K562 (cell line): ENCODE measurements around the gene ZNF516. TPM values are rescaled to one million over a fixed set of nuclear protein-coding genes. Genes with fewer than 3 reads are reported as not detected.

Experiments used
- ATAC-seq: fragments of 200-7000 bp; cut with Tn5 transposase; 3 replicates; pipeline ENCODE4 v1.9.1; 2020; ENCODE audit warnings: moderate library complexity
- BruUV-seq: library from RNA; stranded (reverse); fragments of 400-500 nt; replicated peaks from 2 replicates; lab custom pipeline; 2021; lab: Mats Ljungman, UMichigan
- CTCF ChIA-PET: fragments of 300-600 bp; formaldehyde crosslinking; extraction: SDS; loops from one replicate; lab custom pipeline; 2021; ENCODE audit warnings: low intra/inter-chr PET ratio; lab: Yijun Ruan, JAX
- POLR2A ChIA-PET: fragments of 300-600, 350-650 bp; sonication (Branson Sonifier 250); formaldehyde crosslinking; extraction: SDS; loops from one replicate; lab custom pipeline; 2021; ENCODE audit warnings: antibody characterized with exemption, inconsistent platforms; lab: Yijun Ruan, JAX
- DNase-seq, 4 experiments: peaks; one replicate each; pipeline versions ENCODE4 v3.0.0 to v3.0.0-alpha.2; 2011 to 2018; ENCODE audit warnings: low spot score in 3 of 4, mixed read lengths in 3 of 4; ENCODE audit errors: extremely low read depth in 1 of 4
- FAIRE-seq: peaks from 2 replicates; lab custom pipeline; 2011; peaks lifted over from hg19 to GRCh38; lab: Jason Lieb, UNC
- H2AFZ ChIP-seq: 2 replicates; pipeline ENCODE4 v1.6.0; 2011; ENCODE audit warnings: low read depth, low read length, control low read depth, inconsistent platforms
- H3K27ac ChIP-seq: fragments of 200-600 bp; 3 replicates; pipeline ENCODE4 v1.8.0; 2011; ENCODE audit warnings: low read depth, mild to moderate bottlenecking, control low read depth, inconsistent platforms, low read length, moderate library complexity, mixed read lengths; ENCODE audit errors: extremely low read depth
- H3K27me3 ChIP-seq, 2 experiments: fragments of 300-600 bp in 1 of 2; 2 replicates in 1 of 2; 3 replicates in 1 of 2; pipeline versions ENCODE4 v1.6.0 to v1.8.0; 2011; ENCODE audit warnings: inconsistent platforms in 2 of 2, low read length in 2 of 2, mild to moderate bottlenecking in 1 of 2, mixed read lengths in 1 of 2, moderate library complexity in 1 of 2; ENCODE audit not compliant: control insufficient read depth in 2 of 2, insufficient read depth in 2 of 2
- H3K36me3 ChIP-seq: fragments of 300-600 bp; 3 replicates; pipeline ENCODE4 v1.8.0; 2011; ENCODE audit warnings: mild to moderate bottlenecking, low read length, inconsistent platforms; ENCODE audit not compliant: control insufficient read depth, insufficient read depth
- H3K4me1 ChIP-seq, 2 experiments: fragments of 200-600 bp in 1 of 2; replicated peaks in 1 of 2; 2 replicates in 1 of 2; 3 replicates in 1 of 2; pipeline versions ENCODE4 v1.5.1 to v1.8.0; 2011; ENCODE audit warnings: inconsistent platforms in 2 of 2, low read length in 2 of 2, mild to moderate bottlenecking in 1 of 2, mixed read lengths in 1 of 2, moderate library complexity in 1 of 2; ENCODE audit not compliant: control insufficient read depth in 2 of 2, insufficient read depth in 2 of 2
- H3K4me2 ChIP-seq: 2 replicates; pipeline ENCODE4 v1.6.1; 2011; ENCODE audit warnings: low read length, control low read depth, inconsistent platforms, mixed read lengths; ENCODE audit not compliant: insufficient read depth
- H3K4me3 ChIP-seq: fragments of 200-600 bp; sonication (generic), shearing (Covaris generic); 2 replicates; pipeline ENCODE4 v1.5.1; 2016; ENCODE audit warnings: control low read depth, inconsistent platforms
- H3K79me2 ChIP-seq: fragments of 200-600 bp; 3 replicates; pipeline ENCODE4 v1.8.0; 2011; ENCODE audit warnings: low read length, inconsistent platforms; ENCODE audit not compliant: control insufficient read depth, insufficient read depth
- H3K9ac ChIP-seq, 2 experiments: 2 replicates each; pipeline versions ENCODE4 v1.6.0 to v1.6.1; 2011; ENCODE audit warnings: low read depth in 2 of 2, low read length in 2 of 2, control low read depth in 1 of 2, inconsistent platforms in 1 of 2, mild to moderate bottlenecking in 1 of 2, mixed read lengths in 1 of 2; ENCODE audit not compliant: insufficient read depth in 1 of 2
- H3K9me1 ChIP-seq: one replicate; pipeline ENCODE4 v1.6.0; 2011; ENCODE audit warnings: inconsistent platforms, mild to moderate bottlenecking, low read length, moderate library complexity; ENCODE audit not compliant: control insufficient read depth, insufficient read depth
- H3K9me3 ChIP-seq: replicated peaks from 2 replicates; pipeline ENCODE4 v1.5.1; 2011; ENCODE audit warnings: low read depth, low read length, inconsistent platforms; ENCODE audit not compliant: control insufficient read depth, insufficient read depth
- H4K20me1 ChIP-seq: replicated peaks from 2 replicates; pipeline ENCODE4 v1.6.1; 2011; ENCODE audit warnings: low read length, inconsistent platforms, mixed read lengths; ENCODE audit not compliant: control insufficient read depth, insufficient read depth
- BHLHE40 ChIP-seq: IDR thresholded peaks from 2 replicates; pipeline ENCODE4 v1.6.1; 2011; ENCODE audit warnings: low read length, improper control_type of control experiment
- CBFB ChIP-seq: sonication (generic); formaldehyde crosslinking; IDR thresholded peaks from 2 replicates; pipeline ENCODE4 v1.4.0; 2020; ENCODE audit warnings: mild to moderate bottlenecking, missing genetic modification reagents
- E2F3 ChIP-seq: fragments of 250-450 bp; sonication (Bioruptor Pico); IDR thresholded peaks from 2 replicates; pipeline ENCODE4 v1.4.0; 2020; ENCODE audit warnings: mild to moderate bottlenecking
- FOXP1 ChIP-seq: sonication (generic); formaldehyde crosslinking; IDR thresholded peaks from 2 replicates; pipeline ENCODE4 v1.8.0; 2022; ENCODE audit warnings: mild to moderate bottlenecking, missing genetic modification reagents
- HMG20A ChIP-seq: fragments of 450-650 bp; formaldehyde crosslinking; conservative IDR thresholded peaks from 2 replicates; pipeline ENCODE4 v1.4.0; 2020; ENCODE audit warnings: mild to moderate bottlenecking, mixed read lengths
- HOXB6 ChIP-seq: fragments of 250-450 bp; sonication (Bioruptor Pico); IDR thresholded peaks from 2 replicates; pipeline ENCODE4 v1.5.1; 2022; ENCODE audit warnings: mild to moderate bottlenecking, borderline replicate concordance
- MBD2 ChIP-seq: sonication (generic); IDR thresholded peaks from 2 replicates; pipeline ENCODE4 v1.6.1; 2016; ENCODE audit warnings: low read depth, borderline replicate concordance
- MCM3 ChIP-seq: fragments of 450-650 bp; IDR thresholded peaks from 2 replicates; pipeline ENCODE4 v1.6.1; 2016
- MYNN ChIP-seq, 2 experiments: sonication (generic); formaldehyde crosslinking in 1 of 2; IDR thresholded peaks; 2 replicates each; pipeline versions ENCODE4 v1.5.0 to v1.6.1; 2016 to 2020; ENCODE audit warnings: antibody characterized with exemption in 1 of 2, missing genetic modification reagents in 1 of 2
- NFE2L1 ChIP-seq: fragments of 450-650 bp; IDR thresholded peaks from 2 replicates; pipeline ENCODE4 v1.6.1; 2016; ENCODE audit warnings: missing genetic modification characterization, low read depth, mild to moderate bottlenecking, missing compliant biosample characterization, moderate library complexity, borderline replicate concordance
- NUFIP1 ChIP-seq: fragments of 450-650 bp; IDR thresholded peaks from 2 replicates; pipeline ENCODE4 v1.6.1; 2018; ENCODE audit not compliant: partially characterized antibody
- PCBP2 ChIP-seq: fragments of 200-400 bp; formaldehyde crosslinking; IDR thresholded peaks from 2 replicates; pipeline ENCODE4 v1.6.1; 2018; ENCODE audit warnings: low read length, low read depth, mild to moderate bottlenecking, moderate library complexity; ENCODE audit not compliant: poor library complexity, severe bottlenecking
- PHF21A ChIP-seq: fragments of 450-650 bp; IDR thresholded peaks from 2 replicates; pipeline ENCODE4 v1.6.1; 2017; ENCODE audit warnings: low read depth, borderline replicate concordance
- PRPF4 ChIP-seq: fragments of 200-400 bp; formaldehyde crosslinking; IDR thresholded peaks from one replicate; pipeline ENCODE4 v1.6.1; 2017; ENCODE audit warnings: low read length, low read depth, mild to moderate bottlenecking; ENCODE audit not compliant: insufficient read depth, poor library complexity, severe bottlenecking
- SMAD1 ChIP-seq: fragments of 150-350 bp; IDR thresholded peaks from 2 replicates; pipeline ENCODE4 v1.6.1; 2014; ENCODE audit warnings: low read length, low read depth; ENCODE audit not compliant: partially characterized antibody
- TGIF2 ChIP-seq: sonication (generic); formaldehyde crosslinking; IDR thresholded peaks from 2 replicates; pipeline ENCODE4 v1.8.1; 2022; ENCODE audit warnings: mild to moderate bottlenecking, missing genetic modification reagents, moderate library complexity
- ZNF217 ChIP-seq: sonication (generic); formaldehyde crosslinking; IDR thresholded peaks from 2 replicates; pipeline ENCODE4 v1.8.0; 2022; ENCODE audit warnings: mild to moderate bottlenecking, missing genetic modification reagents
- ZNF354B ChIP-seq: fragments of 250-450 bp; sonication (Bioruptor Pico); IDR thresholded peaks from 2 replicates; pipeline ENCODE4 v1.4.0; 2020
- whole genome bisulfite sequencing: fragments of 100-300 bp; shearing (Covaris generic); methylation state at CpG from one replicate; pipeline ENCODE4 v1.1.6; 2016; ENCODE audit warnings: low coverage, mixed read lengths; ENCODE audit not compliant: insufficient coverage; ENCODE audit errors: missing lambda C conversion rate; 5-methylcytosine and 5-hydroxymethylcytosine counted together
- in situ Hi-C: fragments of 300-500 bp; cut with MboI; formaldehyde crosslinking; loops from 4 replicates; pipeline ENCODE4 v1.15.0; 2018; ENCODE audit warnings: inconsistent platforms, mixed read lengths
- intact Hi-C: fragments of 100-400 bp; cut with micrococcal nuclease; formaldehyde crosslinking; loops from 2 replicates; pipeline ENCODE4 v1.14.2; 2022
- polyA plus RNA-seq, 8 experiments: library from polyadenylated mRNA; depleted of rRNA in 4 of 8; stranded (reverse) in 5 of 8; unstranded in 3 of 8; fragments of >200 nt; fragmentation: Nextera tagmentation in 2 of 8; fragmentation: Illumina TruSeq in 1 of 8; extraction: Ambion mirVana in 2 of 8; extraction: Trizol in 1 of 8; gene quantifications; 2 replicates each; pipeline versions ENCODE4 v1.2.1 to v1.2.3, GENCODE V29; 2011 to 2014; ENCODE audit warnings: inconsistent platforms in 1 of 8, missing spikeins in 1 of 8
- total RNA-seq, 7 experiments: library from RNA; depleted of rRNA in 6 of 7; stranded (reverse); fragments of >200 nt in 6 of 7; fragmentation: Illumina TruSeq in 2 of 7; extraction: Trizol in 2 of 7; gene quantifications; 2 replicates each; pipeline versions ENCODE4 v1.2.1 to v1.2.3, GENCODE V29; 2011 to 2021; ENCODE audit warnings: low replicate concordance in 1 of 7

ZNF516 gene
- total and polyA plus RNA-seq, 9 of the 15 experiments (the other 6 are each of a cell fraction or from before 2014, with no cell fraction given) = 0.04 to 0.20 (median 0.08) TPM; not detected in 3

- no peaks in the 10 kb centered on the region for H3K36me3 ChIP-seq
- TF ChIP-seq SMAD1 (no peak), ZNF354B (CRISPR knock-in tag) (no peak), MCM3 (no peak), NFE2L1 (tag) (no peak), BHLHE40 (no peak), E2F3 (CRISPR knock-in tag) (no peak), CBFB (CRISPR knock-in tag) (no peak), TGIF2 (CRISPR knock-in tag) (no peak), PHF21A (no peak), NUFIP1 (no peak), PCBP2 (no peak), MBD2 (no peak), HMG20A (CRISPR knock-in tag) (no peak), FOXP1 (CRISPR knock-in tag) (no peak), HOXB6 (CRISPR knock-in tag) (no peak), ZNF217 (CRISPR knock-in tag) (no peak), MYNN (IDR thresholded peaks at IDR 0.05) (no peak), MYNN (CRISPR knock-in tag; IDR thresholded peaks at IDR 0.05) (no peak), PRPF4 (no peak)
- H3K27me3 ChIP-seq = peaks cover 2 to 26% of the 10 kb centered on the region in 2 experiments; a peak in 3 of 5 replicates
- no peaks in the 10 kb centered on the region for H3K9me3 ChIP-seq
- H3K4me1 ChIP-seq = no peaks in the 10 kb centered on the region
- ATAC-seq (no peak), DNase-seq (no peak), FAIRE-seq (no peak)
- H3K27ac ChIP-seq = no peak overlapping the region
- no peaks in the 10 kb centered on the region for H3K9me1 ChIP-seq
- ChIA-PET POLR2A (interaction anchor here (1.1 kb wide), 1 partner anchor 9 kb away, joined by 4 read pairs; no protein-coding TSS in a partner anchor), CTCF (no interaction called here)
- no peak overlapping the region for H2AFZ ChIP-seq
- in situ Hi-C loops (loop anchor here (25.0 kb wide), 2 partner anchors 1707 to 2007 kb away; no protein-coding TSS in a partner anchor), intact Hi-C loops (no loop called here)
- H3K9ac ChIP-seq = no peak overlapping the region
- H4K20me1 ChIP-seq = no peaks in the 10 kb centered on the region
- whole genome bisulfite sequencing = 0% methylated on average over 5 of the region's 5 CpGs
- no peaks in the 10 kb centered on the region for H3K79me2 ChIP-seq
- no TSS peak for BruUV-seq
- no peak overlapping the region for H3K4me2 ChIP-seq
- no peak overlapping the region for H3K4me3 ChIP-seq
Measured at GRCh38 chr18:76368976-76369375, 126.1 kb downstream of the ZNF516 start.
